Measurements from ENCODE around the gene WIPI1.

WIPI1 gene

DNA sequence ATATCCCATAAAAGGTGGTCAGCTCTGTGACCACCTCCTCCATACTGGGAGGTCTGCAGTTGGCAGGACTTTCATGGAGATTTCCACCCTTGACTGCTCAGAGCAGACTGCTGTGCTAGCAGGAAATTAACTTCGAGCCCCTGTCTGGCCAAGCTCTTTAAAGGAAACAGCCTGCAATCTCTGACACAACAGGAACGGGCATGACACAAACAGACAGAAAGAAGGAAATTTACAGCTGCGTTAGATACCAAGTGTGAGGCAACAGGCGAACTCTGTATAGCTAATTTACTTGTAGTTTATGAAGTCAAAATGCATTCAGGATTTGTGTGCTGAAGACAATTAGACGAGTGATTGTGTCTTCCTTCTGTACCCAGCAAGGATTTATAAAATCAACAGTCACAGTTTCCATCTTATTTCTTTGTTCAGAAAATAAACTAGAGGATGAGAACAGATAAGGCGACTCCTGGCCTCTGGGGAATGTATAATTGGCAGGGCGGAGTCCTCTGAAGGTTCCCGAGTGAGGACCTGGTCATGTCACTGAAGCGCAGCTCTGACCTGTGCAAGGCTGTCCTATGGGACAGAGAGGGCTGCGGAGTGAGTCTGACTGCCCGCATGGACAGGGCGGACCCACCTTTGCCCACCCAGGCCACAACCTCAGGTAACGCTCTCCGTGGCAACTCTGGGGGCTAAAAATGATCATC is 16.1 kb downstream of the WIPI1 start:
- Histone ChIP-seq H3K9ac (peak overlapping the region; percentile 52), H3K4me3 (no peak overlapping the region), H4K20me1 (no peaks in the 10 kb centered on the region), H3K27me3 (no peaks in the 10 kb centered on the region), H3K4me1 (peaks cover 66% of the 10 kb centered on the region), H3K27ac (peak overlapping the region; percentile 63), H3K36me3 (no peaks in the 10 kb centered on the region), H3K4me2 (peak overlapping the region; percentile 70), H3K9me3 (no peaks in the 10 kb centered on the region)
- peak; percentile 41; the same call in 1 of the 2 replicates for TF ChIP-seq Cebpa-rat (IDR thresholded peaks at IDR 0.05)

DNA sequence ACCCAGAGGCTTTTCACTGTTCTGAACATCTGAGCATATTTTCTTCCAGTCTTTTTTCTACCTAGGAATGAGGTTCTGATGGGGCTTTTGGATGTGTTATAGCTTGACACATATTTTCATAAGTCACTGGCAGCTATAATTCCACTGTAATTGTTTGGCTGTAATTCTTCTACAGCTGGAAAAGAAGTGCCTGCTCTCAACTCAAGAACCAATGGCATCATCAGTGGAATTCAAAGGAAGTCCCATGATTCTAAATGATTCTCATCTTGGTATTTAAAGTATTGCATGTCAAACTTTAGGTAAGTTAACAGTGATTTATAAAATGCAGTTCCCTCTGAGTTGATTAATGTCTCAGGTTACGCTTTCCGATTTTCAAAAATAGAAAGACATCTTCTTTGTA is 16.8 kb downstream of the WIPI1 start:
- Histone ChIP-seq H3K9me3 (no peaks in the 10 kb centered on the region), H3K4me2 (peak overlapping the region; percentile 70)

DNA sequence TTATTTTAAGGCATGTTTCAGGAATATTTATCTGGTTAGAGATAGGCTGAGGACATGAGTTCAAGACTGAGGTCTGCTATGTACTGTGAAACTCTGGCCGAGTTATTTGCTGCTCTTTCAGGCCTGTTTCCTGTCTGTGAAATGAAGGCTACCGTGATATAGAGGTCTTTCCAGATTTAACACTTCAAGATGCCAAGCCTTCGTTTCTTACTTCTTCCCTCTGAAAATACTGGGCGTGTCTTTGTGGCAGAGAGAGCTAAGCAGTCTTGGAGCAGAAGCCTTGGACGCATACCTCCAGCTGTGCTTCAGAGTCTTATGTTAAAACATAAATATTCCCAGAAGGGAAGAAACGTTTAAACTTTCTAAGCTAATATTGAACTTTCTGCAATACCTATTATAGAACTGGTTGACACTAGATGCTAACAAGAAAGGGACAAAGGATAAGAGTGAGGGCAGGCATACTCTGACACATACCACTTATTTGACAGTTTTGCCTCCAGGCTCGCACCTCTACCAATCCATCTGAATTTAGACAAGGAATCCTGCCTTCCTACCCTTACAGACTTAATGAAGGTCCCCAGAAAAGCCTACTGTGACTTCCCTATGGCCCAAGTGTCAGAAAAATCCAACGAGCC is 17.5 kb downstream of the WIPI1 start:
- H3K9ac ChIP-seq: no peak overlapping the region
- no peak overlapping the region; the same call in 1 of the 2 replicates for H3K27ac ChIP-seq
- TF ChIP-seq Cebpa-rat (IDR thresholded peaks at IDR 0.05): no peak
- no peaks in the 10 kb centered on the region for H3K36me3 ChIP-seq
- peaks cover 69% of the 10 kb centered on the region for H3K4me1 ChIP-seq
- H3K4me3 ChIP-seq: no peak overlapping the region
- H3K4me2 ChIP-seq: peak overlapping the region; percentile 70
- H4K20me1 ChIP-seq: no peaks in the 10 kb centered on the region
- no peaks in the 10 kb centered on the region for H3K9me3 ChIP-seq
- H3K27me3 ChIP-seq: no peaks in the 10 kb centered on the region

More for the DNA sequence above, 16.8 kb downstream of the WIPI1 start:
- Histone ChIP-seq H3K4me1 (peaks cover 69% of the 10 kb centered on the region), H3K4me3 (no peak overlapping the region), H3K27ac (peak overlapping the region; percentile 63), H4K20me1 (no peaks in the 10 kb centered on the region), H3K9ac (no peak overlapping the region), H3K36me3 (no peaks in the 10 kb centered on the region), H3K27me3 (no peaks in the 10 kb centered on the region)
- no peak for TF ChIP-seq Cebpa-rat (IDR thresholded peaks at IDR 0.05)

DNA sequence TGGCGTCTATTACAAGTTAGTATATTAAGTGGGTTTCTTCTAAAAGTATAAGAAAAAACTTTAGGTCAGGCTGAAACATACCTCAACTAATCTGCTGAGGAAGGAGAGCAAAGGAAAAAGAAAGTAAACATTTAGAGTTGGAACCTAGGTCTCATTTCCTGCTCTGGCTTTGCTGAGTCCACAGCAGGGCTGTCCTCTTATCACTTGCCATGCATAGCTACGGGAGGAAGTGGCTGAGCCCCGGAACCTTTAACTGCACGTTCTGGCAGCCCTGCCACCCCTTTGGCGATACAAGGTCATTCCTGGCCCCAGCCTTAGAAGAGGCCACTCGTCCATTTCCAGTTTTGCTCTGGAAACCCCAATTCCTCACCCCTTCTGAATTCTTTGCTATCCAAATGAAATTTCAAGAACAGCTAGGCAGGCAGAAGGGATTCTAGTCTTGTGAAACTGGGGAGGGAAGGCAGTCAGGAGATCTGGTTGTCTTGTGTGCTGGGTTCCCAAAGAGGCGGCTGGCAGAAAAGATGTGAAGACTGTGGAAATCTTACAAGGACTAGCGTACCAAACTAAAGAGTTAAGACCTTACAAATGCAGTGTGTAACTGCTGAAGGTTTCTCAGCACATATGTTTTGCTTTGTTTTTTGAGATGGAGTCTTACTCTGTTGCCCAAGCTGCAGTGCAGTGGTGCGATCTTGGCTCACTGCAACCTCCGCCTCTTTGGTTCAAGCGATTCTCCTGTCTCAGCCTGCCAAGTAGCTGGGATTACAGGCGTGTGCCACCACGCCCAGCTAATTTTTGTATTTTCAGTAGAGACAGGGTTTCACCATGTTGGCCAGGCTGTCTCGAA is 19.1 kb downstream of the WIPI1 start:
- Histone ChIP-seq H3K27me3 (no peaks in the 10 kb centered on the region), H3K27ac (peak overlapping the region; percentile 68), H3K9ac (no peak overlapping the region; the same call in 1 of the 2 replicates), H3K36me3 (no peaks in the 10 kb centered on the region), H4K20me1 (no peaks in the 10 kb centered on the region), H3K4me3 (0 out of 2 replicates have a peak overlapping the region, but pooled peaks have one; percentile 28), H3K4me1 (peaks cover 69% of the 10 kb centered on the region), H3K9me3 (no peaks in the 10 kb centered on the region), H3K4me2 (peak overlapping the region; percentile 74)
- TF ChIP-seq Cebpa-rat (IDR thresholded peaks at IDR 0.05): no peak

DNA sequence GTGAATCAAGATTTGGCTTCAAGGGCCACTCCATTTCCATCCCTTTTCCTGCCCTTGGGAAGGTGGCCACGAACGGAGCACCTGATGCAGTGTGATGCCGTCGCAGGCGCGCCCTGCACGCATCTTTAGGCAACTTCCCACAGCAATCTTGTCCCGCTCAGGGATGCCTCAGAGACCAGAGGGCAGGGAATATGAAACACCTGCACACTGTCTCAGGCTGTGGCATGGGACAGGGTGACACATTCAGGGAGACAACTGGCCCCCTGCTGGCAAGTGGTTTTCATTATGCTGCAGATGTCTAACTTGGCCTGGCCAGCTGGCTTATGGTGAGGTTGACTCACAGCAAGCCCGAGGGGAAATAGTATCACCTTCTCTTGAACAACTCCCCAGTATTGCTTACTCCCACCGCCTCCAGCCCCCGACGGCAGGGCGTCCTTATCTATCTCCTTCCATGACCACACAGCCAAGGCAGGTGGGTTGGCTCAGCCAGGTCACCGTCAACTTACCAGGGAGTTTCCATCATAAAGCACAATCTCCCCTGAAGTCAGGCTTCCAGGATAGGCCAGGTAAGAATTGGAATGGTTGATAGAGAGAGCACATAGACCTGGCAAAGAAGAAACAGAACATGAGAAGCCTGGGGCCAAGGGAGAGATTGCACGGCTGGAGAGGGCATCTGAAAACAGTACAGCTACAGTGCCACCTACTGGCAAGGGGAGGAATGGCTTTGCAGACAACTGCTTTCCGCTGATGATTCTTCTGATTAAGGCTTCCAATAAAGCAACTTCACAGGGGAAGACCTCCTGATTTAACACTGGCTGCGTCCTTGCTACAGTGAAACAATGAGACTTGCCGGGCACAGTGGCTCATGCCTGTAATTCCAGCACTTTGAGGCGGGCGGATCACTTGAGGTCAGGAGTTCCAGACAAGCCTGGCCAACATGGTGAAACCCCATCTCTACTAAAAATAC is 21.1 kb downstream of the WIPI1 start:
- no peaks in the 10 kb centered on the region for H3K9me3 ChIP-seq
- H4K20me1 ChIP-seq: no peaks in the 10 kb centered on the region
- no peaks in the 10 kb centered on the region for H3K27me3 ChIP-seq
- H3K4me1 ChIP-seq: peaks cover 61% of the 10 kb centered on the region
- peak overlapping the region; percentile 47; the same call in 1 of the 2 replicates for H3K4me2 ChIP-seq
- H3K4me3 ChIP-seq: no peak overlapping the region
- H3K9ac ChIP-seq: no peak overlapping the region
- TF ChIP-seq Cebpa-rat (IDR thresholded peaks at IDR 0.05): no peak
- no peaks in the 10 kb centered on the region for H3K36me3 ChIP-seq
- no peak overlapping the region for H3K27ac ChIP-seq

DNA sequence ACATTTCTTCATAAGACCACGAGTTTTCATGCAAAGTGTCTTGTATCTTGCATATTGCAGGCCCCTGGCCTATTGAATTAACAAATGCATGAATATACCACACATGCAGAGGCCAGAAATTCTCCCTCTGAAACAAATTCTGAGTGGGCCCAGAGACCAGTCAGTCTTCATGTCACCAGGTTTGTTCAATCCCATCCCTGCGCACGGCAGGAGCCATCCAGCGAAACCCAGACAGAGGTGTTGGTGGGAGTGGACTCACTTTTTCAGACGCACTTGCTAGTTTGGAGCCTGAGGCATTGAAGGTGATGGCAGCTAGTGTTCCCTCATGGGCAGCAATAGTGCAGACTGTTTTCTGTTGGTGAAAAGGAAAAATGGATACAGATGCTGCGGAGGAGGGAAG is 21.9 kb downstream of the WIPI1 start:
- H3K27me3 ChIP-seq: no peaks in the 10 kb centered on the region
- H3K9me3 ChIP-seq: no peaks in the 10 kb centered on the region
- no peak overlapping the region for H3K27ac ChIP-seq
- peaks cover 53% of the 10 kb centered on the region for H3K4me1 ChIP-seq
- TF ChIP-seq Cebpa-rat (IDR thresholded peaks at IDR 0.05): no peak
- no peak overlapping the region for H3K9ac ChIP-seq
- H3K4me3 ChIP-seq: no peak overlapping the region
- no peak overlapping the region for H3K4me2 ChIP-seq
- H3K36me3 ChIP-seq: no peaks in the 10 kb centered on the region
- no peaks in the 10 kb centered on the region for H4K20me1 ChIP-seq

DNA sequence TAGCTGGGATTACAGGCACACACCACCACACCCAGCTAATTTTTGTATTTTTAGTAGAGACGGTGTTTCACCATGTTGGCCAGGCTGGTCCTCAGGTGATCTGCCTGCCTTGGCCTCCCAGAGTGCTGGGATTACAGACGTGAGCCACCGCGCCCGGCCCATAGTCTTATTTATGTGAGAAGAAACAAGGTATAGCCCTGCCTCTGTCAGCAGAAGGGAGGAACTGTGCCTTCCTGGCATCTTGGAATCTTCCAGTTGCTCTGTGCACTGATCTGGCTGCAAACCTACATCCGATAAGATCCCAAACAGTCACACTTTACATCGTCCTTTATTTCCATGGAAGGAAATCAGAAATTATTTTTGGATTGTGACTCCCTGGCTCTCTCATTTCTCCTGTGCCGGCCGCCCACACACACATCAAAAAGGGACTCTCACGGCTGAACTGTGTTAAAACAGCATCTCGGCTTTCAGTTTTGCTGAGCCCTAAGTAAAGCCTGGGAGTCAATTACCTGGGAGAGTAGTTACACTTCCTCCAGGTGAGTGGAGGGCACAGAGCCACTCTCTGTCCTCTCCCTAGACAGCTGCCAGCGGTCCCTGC is 23.3 kb downstream of the WIPI1 start:
- Histone ChIP-seq H3K27me3 (no peaks in the 10 kb centered on the region), H3K4me1 (peaks cover 40% of the 10 kb centered on the region), H3K4me3 (no peak overlapping the region), H3K4me2 (no peak overlapping the region), H3K9me3 (no peaks in the 10 kb centered on the region), H3K9ac (no peak overlapping the region), H4K20me1 (no peaks in the 10 kb centered on the region), H3K36me3 (no peaks in the 10 kb centered on the region), H3K27ac (no peak overlapping the region)
- no peak for TF ChIP-seq Cebpa-rat (IDR thresholded peaks at IDR 0.05)

DNA sequence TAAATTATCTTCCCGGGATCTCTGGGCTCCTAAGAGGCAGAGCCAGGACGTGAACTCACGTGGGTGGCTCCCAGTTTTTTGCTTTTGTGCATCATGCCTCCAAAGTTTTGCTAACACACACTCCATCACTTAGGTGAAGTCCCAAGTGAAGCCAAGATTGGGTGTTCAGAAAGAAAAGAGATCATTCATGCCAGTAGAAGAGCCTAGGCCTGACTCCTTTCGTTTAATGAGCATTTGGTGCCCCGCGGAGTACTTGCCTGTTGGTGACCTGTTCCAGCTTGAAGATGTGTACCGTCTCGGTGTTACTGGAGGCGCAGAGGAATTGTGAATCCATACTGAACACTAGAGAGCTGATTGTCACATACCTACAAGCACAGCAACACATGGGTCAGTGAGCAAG is 24.1 kb downstream of the WIPI1 start:
- Histone ChIP-seq H3K9ac (no peak overlapping the region), H3K27ac (no peak overlapping the region), H3K4me2 (no peak overlapping the region), H3K27me3 (no peaks in the 10 kb centered on the region), H3K4me1 (peaks cover 34% of the 10 kb centered on the region), H3K36me3 (no peaks in the 10 kb centered on the region), H3K9me3 (no peaks in the 10 kb centered on the region), H3K4me3 (no peak overlapping the region), H4K20me1 (no peaks in the 10 kb centered on the region)
- no peak for TF ChIP-seq Cebpa-rat (IDR thresholded peaks at IDR 0.05)

All from BLaER1 (cell line).